ENCODE results near the gene STXBP5. TPM values are rescaled to one million over a fixed set of nuclear protein-coding genes. Genes with fewer than 3 reads are reported as not detected.

Gene STXBP5
- total RNA-seq, 6 experiments from 2014 or later = 29.5 to 36.2 (median 32.1) TPM

DNA sequence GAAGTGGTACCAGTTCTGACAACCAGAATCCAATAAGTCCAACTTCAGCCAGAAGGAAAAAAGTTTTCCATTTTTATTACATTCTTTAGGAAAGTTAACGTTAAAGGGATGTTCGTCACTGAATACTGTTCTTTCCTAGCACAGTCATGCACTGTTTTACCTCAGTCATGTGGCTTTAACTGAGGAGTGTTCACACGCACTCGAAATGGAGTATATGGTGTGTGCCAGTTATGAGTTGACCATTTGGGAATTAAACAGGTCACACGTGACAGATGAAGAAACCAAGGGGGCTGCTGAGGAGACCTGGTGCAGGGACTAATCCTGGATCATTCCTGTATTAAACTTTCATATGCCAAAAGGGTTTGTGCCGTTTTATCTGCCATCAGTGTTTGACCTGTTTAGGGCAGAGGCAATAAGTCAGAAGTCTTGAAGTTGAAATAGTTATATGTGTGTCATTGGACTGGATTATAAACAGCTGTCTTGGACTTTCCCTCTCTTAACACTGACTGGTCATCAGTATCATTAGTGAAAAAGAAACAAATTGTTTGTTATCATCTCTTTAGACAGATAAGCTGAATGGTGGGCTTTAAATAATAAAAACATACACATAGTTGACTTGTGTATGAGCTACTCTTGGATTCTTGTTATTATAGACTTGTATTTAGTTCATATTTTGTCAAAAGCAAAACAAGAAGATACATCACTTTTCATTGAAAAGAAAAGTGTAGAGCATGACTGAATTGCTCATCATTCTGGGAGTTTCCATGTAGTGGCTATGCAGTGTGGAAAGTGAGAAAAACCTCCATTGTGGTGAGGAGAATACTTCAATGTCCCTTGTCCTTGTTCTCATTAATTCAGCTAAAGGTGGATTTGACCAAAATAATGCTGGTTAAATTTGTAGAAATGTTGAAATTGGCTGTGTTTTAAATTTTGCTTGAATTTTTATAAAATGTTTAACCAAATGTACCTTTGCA is 180.8 kb downstream of the STXBP5 start:
- TF ChIP-seq, protein P1, sequence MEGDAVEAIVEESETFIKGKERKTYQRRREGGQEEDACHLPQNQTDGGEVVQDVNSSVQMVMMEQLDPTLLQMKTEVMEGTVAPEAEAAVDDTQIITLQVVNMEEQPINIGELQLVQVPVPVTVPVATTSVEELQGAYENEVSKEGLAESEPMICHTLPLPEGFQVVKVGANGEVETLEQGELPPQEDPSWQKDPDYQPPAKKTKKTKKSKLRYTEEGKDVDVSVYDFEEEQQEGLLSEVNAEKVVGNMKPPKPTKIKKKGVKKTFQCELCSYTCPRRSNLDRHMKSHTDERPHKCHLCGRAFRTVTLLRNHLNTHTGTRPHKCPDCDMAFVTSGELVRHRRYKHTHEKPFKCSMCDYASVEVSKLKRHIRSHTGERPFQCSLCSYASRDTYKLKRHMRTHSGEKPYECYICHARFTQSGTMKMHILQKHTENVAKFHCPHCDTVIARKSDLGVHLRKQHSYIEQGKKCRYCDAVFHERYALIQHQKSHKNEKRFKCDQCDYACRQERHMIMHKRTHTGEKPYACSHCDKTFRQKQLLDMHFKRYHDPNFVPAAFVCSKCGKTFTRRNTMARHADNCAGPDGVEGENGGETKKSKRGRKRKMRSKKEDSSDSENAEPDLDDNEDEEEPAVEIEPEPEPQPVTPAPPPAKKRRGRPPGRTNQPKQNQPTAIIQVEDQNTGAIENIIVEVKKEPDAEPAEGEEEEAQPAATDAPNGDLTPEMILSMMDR (IDR thresholded peaks at IDR 0.05) = no peak
- DNase-seq = no peak
- Mint-ChIP-seq H3K27ac (no peak overlapping the region), H3K4me3 (no peak overlapping the region), H3K4me1 (ENCODE audit: low read depth) (peaks cover 30% of the 10 kb centered on the region), H3K9me3 (no peaks in the 10 kb centered on the region), H3K36me3 (ENCODE audit: low read depth) (peaks cover 13% of the 10 kb centered on the region), H3K27me3 (ENCODE audit: insufficient read depth) (no peaks in the 10 kb centered on the region)

DNA sequence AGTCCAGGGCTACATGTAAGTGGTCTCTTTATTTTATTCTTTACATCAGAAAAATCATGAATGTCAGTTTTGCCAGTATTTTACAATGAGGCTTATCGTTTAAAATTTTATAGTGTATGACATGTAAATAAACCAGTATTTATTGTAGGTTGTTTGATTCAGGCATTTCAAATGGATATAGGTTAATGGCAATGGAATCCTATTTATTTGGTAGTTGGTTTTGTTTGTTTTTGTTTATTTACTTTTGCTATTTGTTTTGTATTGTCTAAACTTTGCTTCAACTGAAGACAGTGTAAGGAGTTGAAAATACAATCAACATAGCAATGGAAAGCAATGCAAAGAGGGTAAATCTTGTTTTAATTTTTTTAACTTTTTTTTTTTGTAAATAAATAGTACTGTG is 185.2 kb downstream of the STXBP5 start:
- no peak overlapping the region for H3K27ac Mint-ChIP-seq
- H3K4me3 Mint-ChIP-seq = no peak overlapping the region
- TF ChIP-seq, protein P1 (IDR thresholded peaks at IDR 0.05) = no peak
- no peak for DNase-seq
- no peaks in the 10 kb centered on the region for H3K27me3 Mint-ChIP-seq (ENCODE audit: insufficient read depth)
- H3K9me3 Mint-ChIP-seq = no peaks in the 10 kb centered on the region
- no peaks in the 10 kb centered on the region for H3K36me3 Mint-ChIP-seq (ENCODE audit: low read depth)
- H3K4me1 Mint-ChIP-seq (ENCODE audit: low read depth) = peaks cover 6% of the 10 kb centered on the region

DNA sequence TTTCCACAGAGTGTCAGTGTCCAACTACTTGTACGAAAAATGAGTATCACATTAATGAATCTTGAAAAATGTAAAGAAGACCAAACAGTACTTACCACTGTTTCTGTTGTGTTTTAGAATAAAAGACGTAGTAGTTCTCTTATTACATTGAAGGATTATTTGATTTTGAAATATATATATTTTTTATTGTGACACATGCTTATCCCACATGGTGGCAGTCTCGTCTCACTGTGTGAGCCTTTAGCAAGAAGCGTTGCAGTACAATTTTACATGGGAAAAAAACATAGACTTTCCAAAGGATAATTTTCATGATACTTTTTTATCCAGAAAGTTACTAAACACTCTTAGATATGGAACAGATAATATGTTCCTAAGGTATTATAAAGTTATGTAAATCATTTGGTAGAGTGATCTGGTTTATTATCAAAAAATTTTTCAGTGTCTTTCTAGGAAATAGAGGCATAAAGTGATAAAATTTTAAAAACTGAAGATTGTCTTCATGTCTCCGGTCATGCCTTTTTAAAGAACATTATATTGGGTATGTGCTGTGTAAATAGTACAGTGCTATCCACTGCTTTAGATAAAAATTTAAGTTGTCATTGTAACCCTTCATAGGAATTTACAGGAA is 186.8 kb downstream of the STXBP5 start:
- peak; percentile 13 for DNase-seq

DNA sequence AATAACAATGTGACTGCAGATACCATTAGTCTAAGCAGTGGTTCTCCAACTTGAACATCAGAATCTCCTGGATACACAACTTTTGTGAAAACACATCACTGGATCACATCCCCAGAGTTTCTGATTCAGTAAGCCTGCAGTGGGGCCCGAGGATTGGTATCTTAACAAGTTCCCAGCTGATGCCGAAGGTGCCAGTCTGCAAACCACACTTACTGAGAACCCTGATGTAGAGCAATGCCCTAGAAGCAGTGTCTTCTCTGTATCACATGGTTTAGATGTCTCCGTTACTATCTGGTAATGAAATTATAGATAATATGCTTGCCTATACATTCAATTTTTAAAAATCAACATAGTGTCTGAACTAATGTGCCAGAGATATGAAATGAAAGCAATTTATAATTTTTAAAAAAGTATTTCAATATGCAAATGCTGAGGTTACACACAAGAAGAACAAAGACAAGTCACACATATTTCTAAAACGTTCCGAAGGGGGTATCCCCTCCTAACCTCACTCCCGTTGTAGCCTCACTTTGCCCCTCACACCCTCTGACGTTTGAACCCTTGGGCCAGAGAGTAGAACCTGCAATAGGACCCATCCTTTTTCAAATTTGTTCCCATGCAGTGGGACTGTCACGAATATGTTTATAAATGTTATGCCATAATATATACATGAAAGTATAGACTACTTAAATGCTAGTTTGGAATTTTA is 188.9 kb downstream of the STXBP5 start:
- no peak for DNase-seq
- Mint-ChIP-seq H3K4me3 (no peak overlapping the region), H3K27ac (no peak overlapping the region), H3K36me3 (ENCODE audit: low read depth) (no peaks in the 10 kb centered on the region), H3K27me3 (ENCODE audit: insufficient read depth) (peaks cover 2% of the 10 kb centered on the region; the same call in 1 of the 2 replicates), H3K4me1 (ENCODE audit: low read depth) (peaks cover 9% of the 10 kb centered on the region), H3K9me3 (no peaks in the 10 kb centered on the region)
- TF ChIP-seq, protein P1 (IDR thresholded peaks at IDR 0.05) = no peak

More for the DNA sequence above, 186.8 kb downstream of the STXBP5 start:
- Mint-ChIP-seq H3K27me3 (ENCODE audit: insufficient read depth) (no peaks in the 10 kb centered on the region), H3K4me3 (no peak overlapping the region), H3K9me3 (no peaks in the 10 kb centered on the region), H3K4me1 (ENCODE audit: low read depth) (peaks cover 9% of the 10 kb centered on the region), H3K27ac (no peak overlapping the region), H3K36me3 (ENCODE audit: low read depth) (no peaks in the 10 kb centered on the region)
- TF ChIP-seq, protein P1 (IDR thresholded peaks at IDR 0.05) = peak; percentile 69

DNA sequence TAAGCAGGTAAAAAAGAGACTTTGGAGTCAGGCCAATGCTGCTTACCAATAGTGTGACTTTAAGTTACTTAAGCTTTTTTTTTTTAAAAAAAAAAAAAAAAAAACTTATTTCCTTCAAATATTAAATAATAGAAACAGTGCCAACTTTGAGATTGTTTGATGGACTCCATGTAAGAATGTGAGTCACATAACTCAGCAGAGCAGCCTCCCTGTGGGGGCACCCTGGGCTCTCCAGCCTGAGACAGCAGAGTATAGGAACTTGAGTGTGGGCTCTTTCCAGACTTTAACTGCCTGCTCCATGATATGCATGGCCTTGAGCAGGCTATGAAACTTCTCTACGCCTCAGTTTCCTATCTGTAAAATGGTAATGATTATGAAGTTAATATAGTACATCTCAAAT is 190.9 kb downstream of the STXBP5 start:
- TF ChIP-seq, protein P1 (IDR thresholded peaks at IDR 0.05) = no peak
- H3K4me3 Mint-ChIP-seq = no peak overlapping the region
- peaks cover 5% of the 10 kb centered on the region for H3K9me3 Mint-ChIP-seq
- DNase-seq = no peak
- peaks cover 2% of the 10 kb centered on the region for H3K27me3 Mint-ChIP-seq (ENCODE audit: insufficient read depth)
- H3K27ac Mint-ChIP-seq = no peak overlapping the region
- peaks cover 9% of the 10 kb centered on the region for H3K4me1 Mint-ChIP-seq (ENCODE audit: low read depth)
- peaks cover 5% of the 10 kb centered on the region; the same call in 1 of the 2 replicates for H3K36me3 Mint-ChIP-seq (ENCODE audit: low read depth)

Measured in HFFc6 (cell line).